OCI-LY1 (cell line): ENCODE measurements around the gene RARG.

Experiments used
- H2AFZ ChIP-seq: fragments of 200-600 bp; sonication (generic), shearing (Covaris generic); 2 replicates; pipeline ENCODE4 v1.6.0; 2014; ENCODE audit warnings: antibody characterized with exemption, mild to moderate bottlenecking, low read length
- H3F3A ChIP-seq: fragments of 200-600 bp; sonication (generic), shearing (Covaris generic); 2 replicates; pipeline ENCODE4 v1.6.0; 2014; ENCODE audit warnings: mild to moderate bottlenecking, antibody characterized with exemption, low read length, moderate library complexity; ENCODE audit not compliant: insufficient read depth
- H3K27ac ChIP-seq: fragments of 200-600 bp; sonication (generic); 2 replicates; pipeline ENCODE4 v1.5.1; 2014; ENCODE audit warnings: low read length, mixed run types, mild to moderate bottlenecking, low read depth; ENCODE audit not compliant: poor library complexity, severe bottlenecking
- H3K27me3 ChIP-seq: fragments of 200-600 bp; sonication (generic); 2 replicates; pipeline ENCODE4 v1.6.0; 2014; ENCODE audit warnings: antibody characterized with exemption, mild to moderate bottlenecking, low read length, moderate library complexity; ENCODE audit not compliant: insufficient read depth
- H3K36me3 ChIP-seq: fragments of 200-600 bp; sonication (generic); 2 replicates; pipeline ENCODE4 v1.6.1; 2014; ENCODE audit warnings: mild to moderate bottlenecking, antibody characterized with exemption, low read length, moderate library complexity, mixed read lengths; ENCODE audit not compliant: insufficient read depth
- H3K4me1 ChIP-seq: fragments of 200-600 bp; sonication (generic); 2 replicates; pipeline ENCODE4 v1.5.1; 2014; ENCODE audit warnings: mild to moderate bottlenecking, low read length, moderate library complexity; ENCODE audit not compliant: insufficient read depth, severe bottlenecking
- H3K4me2 ChIP-seq: fragments of 200-600 bp; sonication (generic), shearing (Covaris generic); 2 replicates; pipeline ENCODE4 v1.6.1; 2014; ENCODE audit warnings: low read length
- H3K4me3 ChIP-seq: fragments of 200-600 bp; sonication (generic); 2 replicates; pipeline ENCODE4 v1.5.1; 2014; ENCODE audit warnings: low read length, low read depth, mild to moderate bottlenecking, mixed read lengths; ENCODE audit not compliant: poor library complexity, severe bottlenecking
- H3K79me2 ChIP-seq: fragments of 200-600 bp; shearing (Covaris generic); 2 replicates; pipeline ENCODE4 v1.6.1; 2016; ENCODE audit warnings: mixed run types, low read length, mixed read lengths; ENCODE audit not compliant: insufficient read depth
- H3K9ac ChIP-seq: fragments of 200-600 bp; sonication (generic), shearing (Covaris generic); 2 replicates; pipeline ENCODE4 v1.6.1; 2014; ENCODE audit warnings: mild to moderate bottlenecking, low read length, mixed read lengths
- H3K9me2 ChIP-seq: fragments of 200-600 bp; sonication (generic), shearing (Covaris generic); 2 replicates; pipeline ENCODE4 v1.6.1; 2014; ENCODE audit warnings: low read depth, mild to moderate bottlenecking, low read length, mixed read lengths
- H3K9me3 ChIP-seq: fragments of 200-600 bp; shearing (Covaris generic); 2 replicates; pipeline ENCODE4 v1.6.1; 2014; ENCODE audit warnings: low read length, mixed read lengths
- H4K20me1 ChIP-seq: fragments of 200-600 bp; sonication (generic), shearing (Covaris generic); 2 replicates; pipeline ENCODE4 v1.6.0; 2016; ENCODE audit warnings: mild to moderate bottlenecking, low read length; ENCODE audit not compliant: insufficient read depth
- EZH2 ChIP-seq: fragments of 200-600 bp; sonication (generic), shearing (Covaris generic); IDR thresholded peaks from 2 replicates; pipeline ENCODE4 v1.8.0; 2017; ENCODE audit warnings: borderline replicate concordance, mixed run types, mild to moderate bottlenecking, antibody characterized with exemption, low read length, moderate library complexity, mixed read lengths
- TF ChIP-seq, protein P1 (sequence below): fragments of 200-600 bp; sonication (generic), shearing (Covaris generic); IDR thresholded peaks from 2 replicates; pipeline ENCODE4 v1.5.1; 2017; ENCODE audit warnings: mild to moderate bottlenecking, antibody characterized with exemption, low read length, moderate library complexity, mixed read lengths

RARG gene

DNA sequence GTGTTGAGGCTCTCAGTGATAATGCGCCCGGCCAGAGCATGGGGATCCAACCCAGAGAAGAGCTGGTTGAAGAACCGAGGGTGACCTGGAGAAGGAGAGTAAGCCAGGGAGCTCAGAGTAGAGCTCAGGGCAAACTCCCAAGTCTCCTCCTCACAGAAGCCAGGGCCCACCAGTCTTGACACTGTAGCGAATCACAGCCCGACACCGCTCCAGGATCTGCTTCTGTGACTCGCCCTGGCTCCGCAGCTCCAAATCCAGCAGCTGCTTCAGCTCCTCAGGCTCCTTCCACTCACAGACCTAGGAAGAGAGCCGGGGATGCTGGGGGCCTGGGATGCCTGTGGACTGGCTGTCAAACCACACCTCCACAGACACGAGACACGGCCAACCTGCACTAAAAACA, 59.7 kb downstream of the RARG start:
- TF ChIP-seq, protein P1, sequence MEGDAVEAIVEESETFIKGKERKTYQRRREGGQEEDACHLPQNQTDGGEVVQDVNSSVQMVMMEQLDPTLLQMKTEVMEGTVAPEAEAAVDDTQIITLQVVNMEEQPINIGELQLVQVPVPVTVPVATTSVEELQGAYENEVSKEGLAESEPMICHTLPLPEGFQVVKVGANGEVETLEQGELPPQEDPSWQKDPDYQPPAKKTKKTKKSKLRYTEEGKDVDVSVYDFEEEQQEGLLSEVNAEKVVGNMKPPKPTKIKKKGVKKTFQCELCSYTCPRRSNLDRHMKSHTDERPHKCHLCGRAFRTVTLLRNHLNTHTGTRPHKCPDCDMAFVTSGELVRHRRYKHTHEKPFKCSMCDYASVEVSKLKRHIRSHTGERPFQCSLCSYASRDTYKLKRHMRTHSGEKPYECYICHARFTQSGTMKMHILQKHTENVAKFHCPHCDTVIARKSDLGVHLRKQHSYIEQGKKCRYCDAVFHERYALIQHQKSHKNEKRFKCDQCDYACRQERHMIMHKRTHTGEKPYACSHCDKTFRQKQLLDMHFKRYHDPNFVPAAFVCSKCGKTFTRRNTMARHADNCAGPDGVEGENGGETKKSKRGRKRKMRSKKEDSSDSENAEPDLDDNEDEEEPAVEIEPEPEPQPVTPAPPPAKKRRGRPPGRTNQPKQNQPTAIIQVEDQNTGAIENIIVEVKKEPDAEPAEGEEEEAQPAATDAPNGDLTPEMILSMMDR = no peak
- TF ChIP-seq EZH2 = no peak
- H3K27ac ChIP-seq = no peak overlapping the region
- no peak overlapping the region for H3K4me3 ChIP-seq
- H3K27me3 ChIP-seq = no peaks in the 10 kb centered on the region
- H3K9me2 ChIP-seq = no peaks in the 10 kb centered on the region
- no peaks in the 10 kb centered on the region; the same call in 1 of the 2 replicates for H3K36me3 ChIP-seq
- no peaks in the 10 kb centered on the region for H4K20me1 ChIP-seq
- no peaks in the 10 kb centered on the region for H3F3A ChIP-seq
- no peaks in the 10 kb centered on the region for H3K9me3 ChIP-seq
- H2AFZ ChIP-seq = no peak overlapping the region
- no peaks in the 10 kb centered on the region for H3K4me1 ChIP-seq
- H3K79me2 ChIP-seq = no peaks in the 10 kb centered on the region
- H3K4me2 ChIP-seq = no peak overlapping the region
- H3K9ac ChIP-seq = no peak overlapping the region

DNA sequence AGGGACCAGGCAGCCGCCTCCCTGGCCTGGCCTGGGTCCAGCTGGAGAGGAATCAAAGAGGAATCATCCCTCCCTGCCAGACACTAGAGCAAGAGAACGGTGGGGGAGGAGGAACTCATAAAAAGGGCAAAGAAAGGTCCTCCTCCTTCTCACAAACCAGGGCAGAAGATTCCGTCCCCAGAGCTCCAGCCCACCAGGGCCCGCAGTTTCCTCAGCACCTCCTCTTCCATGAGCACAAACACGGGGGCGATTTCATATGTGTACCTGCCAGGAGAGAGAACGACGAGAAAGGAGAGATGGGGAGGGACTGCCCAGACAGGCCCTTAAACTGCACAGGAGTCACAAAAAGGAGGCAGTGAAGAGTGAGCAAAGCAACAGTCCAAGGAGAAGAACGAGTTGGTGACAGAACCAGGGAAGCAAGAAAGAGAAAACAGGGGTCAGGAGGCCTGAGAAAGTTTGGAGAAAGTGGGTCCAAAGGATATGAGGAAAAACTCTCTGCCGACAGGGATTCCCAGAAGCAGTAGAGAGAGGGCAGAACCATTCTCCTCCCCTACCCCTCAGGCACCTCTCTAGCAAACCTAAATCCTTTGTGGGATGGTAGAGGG, 60.2 kb downstream of the RARG start:
- Histone ChIP-seq H3K4me1 (no peaks in the 10 kb centered on the region), H3K9ac (no peak overlapping the region), H3K4me2 (no peak overlapping the region), H3K36me3 (no peaks in the 10 kb centered on the region; the same call in 1 of the 2 replicates), H3K9me3 (no peaks in the 10 kb centered on the region), H3K79me2 (no peaks in the 10 kb centered on the region), H3K27me3 (no peaks in the 10 kb centered on the region), H3K27ac (no peak overlapping the region), H2AFZ (no peak overlapping the region), H3F3A (no peaks in the 10 kb centered on the region), H3K9me2 (no peaks in the 10 kb centered on the region), H3K4me3 (no peak overlapping the region), H4K20me1 (no peaks in the 10 kb centered on the region)
- no peak for TF ChIP-seq EZH2
- TF ChIP-seq, protein P1 = no peak

DNA sequence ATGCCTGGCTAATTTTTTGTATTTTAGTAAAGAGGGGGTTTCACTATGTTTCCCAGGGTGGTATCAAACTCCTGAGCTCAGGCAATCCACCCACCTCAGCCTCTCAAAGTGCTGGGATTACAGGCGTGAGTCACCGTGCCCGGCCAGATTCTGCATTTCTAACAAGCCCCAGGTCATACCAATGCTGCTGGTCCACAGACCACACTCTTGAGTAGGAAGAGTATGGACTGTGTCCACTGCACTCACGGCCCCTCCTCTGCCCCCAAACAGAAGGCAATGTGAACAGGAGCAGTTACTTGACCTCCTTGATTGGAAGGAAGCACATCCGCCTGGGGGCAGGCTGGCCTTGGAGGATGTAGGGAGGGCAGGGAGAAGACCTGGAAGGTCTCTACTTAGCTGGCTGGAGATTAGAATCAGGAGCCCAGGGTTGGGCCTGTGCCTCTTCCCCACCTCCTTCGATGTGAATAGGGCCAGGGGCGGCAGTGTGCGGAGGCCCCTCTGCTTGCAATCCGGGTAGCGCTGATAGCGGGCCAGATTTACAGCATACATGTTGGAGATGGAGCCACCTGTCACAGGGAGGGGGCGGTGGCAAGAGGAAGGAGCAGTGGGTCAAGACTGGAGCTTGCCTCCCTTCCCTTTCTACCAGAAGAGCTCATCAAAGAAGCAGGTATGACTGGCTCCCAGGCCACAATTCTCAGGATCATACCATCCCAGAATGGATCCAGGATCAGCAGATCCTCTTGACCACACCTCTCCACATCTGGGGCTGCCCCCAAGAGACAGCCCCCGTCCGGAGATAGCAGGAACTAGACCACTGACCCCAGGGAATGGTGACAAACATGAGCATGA, 60.9 kb downstream of the RARG start:
- Histone ChIP-seq H3K9me3 (no peaks in the 10 kb centered on the region), H3K9ac (no peak overlapping the region), H3K4me2 (no peak overlapping the region), H3F3A (no peaks in the 10 kb centered on the region), H3K9me2 (no peaks in the 10 kb centered on the region), H3K27ac (no peak overlapping the region), H3K27me3 (no peaks in the 10 kb centered on the region), H3K4me1 (no peaks in the 10 kb centered on the region), H3K79me2 (no peaks in the 10 kb centered on the region), H4K20me1 (no peaks in the 10 kb centered on the region), H2AFZ (no peak overlapping the region), H3K36me3 (no peaks in the 10 kb centered on the region; the same call in 1 of the 2 replicates), H3K4me3 (no peak overlapping the region)
- TF ChIP-seq, protein P1 = no peak
- TF ChIP-seq EZH2 = no peak
